ENCODE measurements around the gene TESMIN.

The TESMIN gene

GRCh38 chr11:68714060-68714856 is 37.1 kb downstream of the TESMIN start:
- DNase-seq (ENCODE audit: insufficient read length, low spot score) (no peak), FAIRE-seq (no peak)

DNA sequence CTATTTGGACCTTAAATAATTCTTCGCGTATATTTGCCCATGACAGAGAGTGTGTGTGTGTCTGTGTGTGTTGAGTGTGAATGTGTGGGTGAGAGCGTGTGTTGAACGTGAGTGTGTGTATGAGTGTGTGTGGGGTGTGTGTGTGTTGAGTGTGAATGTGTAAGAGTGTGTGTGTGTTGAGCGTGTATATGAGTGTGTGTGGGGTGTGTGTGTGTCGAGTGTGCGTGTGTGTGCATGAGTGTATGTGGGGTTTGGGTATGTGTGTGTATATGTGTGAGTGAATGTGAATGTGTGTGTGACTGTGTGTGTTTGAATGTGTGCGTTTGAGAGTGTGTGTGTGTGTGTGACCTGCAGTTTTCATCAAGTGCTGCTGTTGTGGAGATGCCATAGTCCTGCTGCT is 40.2 kb downstream of the TESMIN start:
- FAIRE-seq (no peak), DNase-seq (ENCODE audit: insufficient read length, low spot score) (no peak)

DNA sequence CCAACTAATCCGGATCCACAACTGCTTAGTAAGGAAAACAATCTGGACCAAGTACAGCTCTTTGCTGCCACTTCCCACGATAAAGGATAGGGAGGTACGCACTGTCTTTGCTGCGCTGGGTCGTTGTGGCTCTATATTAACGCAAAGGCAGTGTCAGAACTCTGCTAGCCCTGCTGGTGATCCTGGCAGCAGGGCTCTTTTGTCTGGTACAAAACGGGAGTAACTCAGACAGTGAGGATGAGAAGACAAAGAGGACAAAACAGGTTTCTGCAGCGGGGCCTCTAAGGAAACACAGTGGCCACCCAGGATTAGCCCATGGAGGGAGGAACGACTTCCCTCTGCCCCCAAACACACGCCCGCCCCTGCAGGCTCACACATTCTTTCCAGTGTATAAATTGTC is 40.9 kb downstream of the TESMIN start:
- FAIRE-seq (no peak), DNase-seq (ENCODE audit: insufficient read length, low spot score) (no peak)

- DNase-seq (ENCODE audit: insufficient read length, low spot score) (no peak), FAIRE-seq (no peak)
Observed at GRCh38 chr11:68709062-68709461, 42.3 kb downstream of the TESMIN start.

DNA sequence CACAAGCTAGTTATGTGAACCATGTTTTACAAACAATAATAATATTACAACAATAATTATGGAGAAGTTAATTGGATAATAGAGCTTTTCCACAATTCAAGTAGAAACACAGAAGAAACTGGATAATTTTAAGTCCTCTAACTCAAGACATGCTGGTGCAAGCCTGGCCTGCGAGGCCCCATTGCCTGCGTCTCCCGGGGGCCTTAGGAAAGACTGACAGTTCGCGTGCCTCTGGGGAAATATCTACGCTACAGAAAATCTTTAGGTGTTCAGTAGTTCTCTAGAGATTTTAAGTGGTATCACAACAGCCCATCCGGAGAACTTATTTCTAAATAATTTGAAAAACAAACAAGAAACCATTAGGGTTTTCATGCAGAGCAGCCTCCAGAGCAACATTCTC is 43.8 kb downstream of the TESMIN start:
- DNase-seq (ENCODE audit: insufficient read length, low spot score), result no peak
- FAIRE-seq, result no peak

- no peak for FAIRE-seq
- DNase-seq (ENCODE audit: insufficient read length, low spot score), result no peak
Observed at GRCh38 chr11:68704887-68705286, 46.4 kb downstream of the TESMIN start.

DNA sequence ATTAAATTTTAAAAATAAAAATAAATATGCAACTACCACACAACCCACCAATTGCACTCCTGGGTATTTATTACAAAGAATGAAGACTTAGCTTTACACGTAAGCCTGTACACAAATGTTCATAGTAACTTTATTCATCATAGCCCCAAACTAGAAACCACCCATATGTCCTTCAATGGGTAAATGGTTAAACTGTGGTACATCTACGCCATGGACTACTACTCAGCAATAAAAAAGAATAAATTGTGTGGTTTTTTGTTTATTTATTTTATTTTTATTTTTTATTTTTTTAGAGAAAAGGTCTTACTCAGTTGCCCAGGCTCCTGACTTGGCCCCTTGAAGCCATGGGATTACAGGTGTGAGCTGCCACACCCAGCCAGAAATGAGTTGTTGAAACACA is 52.3 kb downstream of the TESMIN start:
- FAIRE-seq (no peak), DNase-seq (ENCODE audit: insufficient read length, low spot score) (no peak)

DNA sequence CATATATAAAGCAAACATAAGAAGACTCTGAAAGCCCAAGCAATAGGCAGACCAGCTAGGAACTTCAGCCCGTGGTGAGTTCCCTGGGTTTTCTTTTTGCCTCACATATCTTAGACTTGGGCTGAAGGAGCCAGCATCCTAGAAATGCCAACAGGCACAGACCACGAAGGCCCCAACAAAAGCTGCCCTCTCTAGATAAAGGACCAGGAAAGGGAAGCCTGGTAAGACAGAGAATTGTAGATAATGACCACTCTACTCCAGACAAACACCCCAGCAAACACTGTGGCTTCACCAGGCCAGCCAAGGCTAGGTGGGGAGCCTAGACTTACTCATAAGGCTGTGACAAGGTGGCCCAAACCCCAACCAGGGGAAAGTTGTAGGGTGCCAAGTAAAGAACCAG is 55.8 kb downstream of the TESMIN start:
- DNase-seq (ENCODE audit: insufficient read length, low spot score), result no peak
- FAIRE-seq, result no peak

GRCh38 chr11:68694431-68695297 is 56.7 kb downstream of the TESMIN start:
- FAIRE-seq (no peak), DNase-seq (ENCODE audit: insufficient read length, low spot score) (no peak)

- FAIRE-seq, result no peak
Observed at GRCh38 chr11:68693484-68693882, 57.8 kb downstream of the TESMIN start.

GRCh38 chr11:68692871-68693483 is 58.3 kb downstream of the TESMIN start:
- no peak for FAIRE-seq

More at GRCh38 chr11:68693484-68693882, 57.8 kb downstream of the TESMIN start:
- DNase-seq (ENCODE audit: insufficient read length, low spot score), result no peak

GRCh38 chr11:68692115-68692514 is 59.2 kb downstream of the TESMIN start:
- DNase-seq (ENCODE audit: insufficient read length, low spot score), result no peak
- no peak for FAIRE-seq

More at GRCh38 chr11:68692871-68693483, 58.3 kb downstream of the TESMIN start:
- DNase-seq (ENCODE audit: insufficient read length, low spot score), result no peak

DNA sequence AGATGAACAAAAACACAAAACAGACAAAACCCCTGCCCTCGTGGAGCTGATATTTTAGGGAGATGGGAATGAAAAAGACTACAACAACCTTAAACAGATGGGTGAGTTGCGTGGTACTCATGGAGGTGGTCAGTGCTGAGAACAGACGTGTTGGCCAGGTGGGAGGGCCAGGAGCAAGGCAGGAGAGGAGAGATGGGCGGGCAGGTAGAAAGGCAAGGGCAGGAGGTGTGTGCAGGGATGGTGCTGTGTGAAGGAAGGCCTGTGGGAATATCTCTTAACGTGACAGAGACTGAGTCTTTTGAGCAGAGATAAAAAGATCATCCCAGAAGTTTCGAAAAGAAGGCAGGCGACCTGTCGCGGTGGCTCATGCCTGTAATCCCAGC is 59.9 kb downstream of the TESMIN start:
- FAIRE-seq (no peak), DNase-seq (ENCODE audit: insufficient read length, low spot score) (no peak)

DNA sequence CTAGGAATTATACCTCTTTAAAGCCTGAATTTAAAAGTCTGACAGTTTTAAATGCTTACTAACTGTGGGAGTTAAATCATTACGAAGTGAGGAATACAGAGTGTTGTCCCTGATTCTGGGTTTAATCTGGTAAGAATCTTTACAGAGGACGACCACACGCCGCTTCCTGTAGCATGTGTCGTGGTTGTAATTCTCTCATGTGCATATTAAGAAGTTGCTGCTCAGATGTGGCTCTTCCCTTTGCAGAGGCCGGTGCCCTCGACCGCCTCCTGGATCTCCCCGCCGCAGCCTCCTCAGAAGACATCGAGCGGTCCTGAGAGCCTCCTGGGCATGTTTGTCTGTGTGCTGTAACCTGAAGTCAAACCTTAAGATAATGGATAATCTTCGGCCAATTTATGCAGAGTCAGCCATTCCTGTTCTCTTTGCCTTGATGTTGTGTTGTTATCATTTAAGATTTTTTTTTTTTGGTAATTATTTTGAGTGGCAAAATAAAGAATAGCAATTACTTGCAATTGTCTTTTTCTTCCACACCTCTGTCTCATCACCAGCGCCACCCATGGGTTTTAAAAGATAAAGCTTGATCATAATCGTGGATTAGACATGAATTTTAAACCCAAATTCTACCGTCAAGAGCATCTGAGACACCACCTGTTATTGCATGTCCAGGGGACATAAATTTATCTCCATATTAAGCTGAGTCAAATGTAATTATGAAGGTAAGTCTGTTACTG is 60.5 kb downstream of the TESMIN start:
- FAIRE-seq (no peak), DNase-seq (ENCODE audit: insufficient read length, low spot score) (no peak)

- FAIRE-seq (no peak), DNase-seq (ENCODE audit: insufficient read length, low spot score) (no peak)
Observed at GRCh38 chr11:68689737-68690625, 61.3 kb downstream of the TESMIN start.

DNA sequence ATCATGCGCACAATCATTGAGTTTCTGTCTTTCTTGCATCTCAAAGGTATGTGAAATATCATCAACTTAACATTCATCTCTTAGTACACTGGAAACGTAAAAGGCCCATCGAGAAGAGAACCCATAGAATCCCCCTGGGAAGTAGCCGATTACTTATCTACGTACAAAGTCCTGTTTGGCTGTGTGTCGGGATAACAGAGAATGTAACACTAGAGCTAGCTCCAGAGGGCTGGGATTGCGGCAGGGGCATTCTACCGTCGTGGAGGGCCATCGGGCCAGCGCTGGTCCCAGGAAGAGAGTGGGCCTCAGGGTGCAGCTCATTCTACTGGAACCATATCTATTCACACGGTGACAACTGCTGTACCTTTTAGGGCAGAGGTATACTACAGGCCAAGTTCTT is 62.4 kb downstream of the TESMIN start:
- FAIRE-seq (no peak), DNase-seq (ENCODE audit: insufficient read length, low spot score) (no peak)

GRCh38 chr11:68687986-68688385 is 63.3 kb downstream of the TESMIN start:
- DNase-seq (ENCODE audit: insufficient read length, low spot score) (no peak), FAIRE-seq (no peak)

DNA sequence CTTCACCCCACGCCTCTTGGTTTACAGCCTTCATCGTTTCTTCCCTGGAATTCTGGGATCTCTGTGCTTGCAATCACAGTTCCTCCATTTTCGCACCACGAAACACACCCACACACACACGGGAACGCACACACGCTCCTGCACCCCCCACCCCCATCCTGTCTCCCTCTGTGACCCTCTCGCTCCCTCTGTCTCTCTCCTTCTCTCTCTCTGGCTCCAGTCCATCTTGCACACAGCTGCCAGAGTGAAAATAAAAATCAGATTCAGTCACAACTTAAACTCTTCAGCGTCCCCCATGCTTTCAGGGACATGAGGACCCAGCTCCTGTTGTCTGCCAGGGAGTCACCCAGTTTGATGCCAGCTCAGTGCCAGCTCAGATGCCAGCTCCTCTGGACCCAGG is 64.0 kb downstream of the TESMIN start:
- no peak for FAIRE-seq
- DNase-seq (ENCODE audit: insufficient read length, low spot score), result no peak

- no peak for FAIRE-seq
Observed at GRCh38 chr11:68686486-68686885, 64.8 kb downstream of the TESMIN start.

More at GRCh38 chr11:68686486-68686885, 64.8 kb downstream of the TESMIN start:
- no peak for DNase-seq (ENCODE audit: insufficient read length, low spot score)

Data from GM19239 (cell line).